ENCODE results near the gene ROBO1.

GRCh38 chr3:78881501-78881900 lies 886.3 kb downstream of the ROBO1 start:
- TF ChIP-seq CTCF (conservative IDR thresholded peaks at IDR 0.05; ENCODE audit: low read depth, low read length) (no peak), EZH2 (IDR thresholded peaks at IDR 0.05; ENCODE audit: borderline replicate concordance, low read depth, low read length, poor library complexity, severe bottlenecking) (no peak)

All from A673 (cell line).